Sciatic nerve (tissue), 2 donors: ENCODE measurements around the gene CHST15. TPM values are rescaled to one million over a fixed set of nuclear protein-coding genes. Genes with fewer than 3 reads are reported as not detected.

Experiments used
- ATAC-seq: fragments of 200-7000 bp; cut with Tn5 transposase; one replicate; pipeline ENCODE4 v1.9.1; 2020; ENCODE audit warnings: mild to moderate bottlenecking, moderate library complexity
- DNase-seq: peaks from one replicate; pipeline ENCODE4 v3.0.0-alpha.2; 2020; ENCODE audit warnings: low spot score
- intact Hi-C: fragments of 100-400 bp; cut with DNase I; formaldehyde crosslinking; loops from one replicate; pipeline ENCODE4 v1.14.2; 2022
- total RNA-seq: library from RNA; stranded (reverse); fragmentation: NEBNext Ultra II Directional; extraction: Animal tissue kit (Norgen Biotek cat#: 25700); gene quantifications from one replicate; pipeline ENCODE4 v1.2.1, GENCODE V29; 2021
- donor health status: DM: no; HTN: no; CAD: no.
- donor health status: DM: no; HTN: no; CAD: no.

CHST15 gene
- total RNA-seq, 1 donor from 2014 or later = 31.7 TPM

DNA sequence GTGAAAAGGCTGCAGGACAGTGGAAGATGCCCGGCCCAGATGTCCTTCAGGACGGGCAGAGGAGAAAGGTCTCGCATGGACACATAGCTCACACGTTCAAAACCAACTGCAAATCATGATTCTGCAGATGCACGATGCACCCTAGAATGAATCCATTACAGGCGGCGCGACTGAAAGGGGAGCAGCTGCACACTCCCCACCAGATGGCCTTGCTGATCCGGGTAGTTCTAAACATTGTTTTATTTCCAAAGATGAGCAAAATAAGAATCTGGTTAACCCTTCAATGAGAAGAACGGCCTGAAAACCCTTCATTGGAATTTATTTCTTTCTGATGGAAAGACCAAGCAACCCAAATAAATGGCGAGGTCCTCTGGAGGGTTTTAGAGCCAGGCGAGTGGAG, 33.8 kb downstream of the CHST15 start:
- ATAC-seq (no peak), DNase-seq (no peak)
- intact Hi-C loops = no loop called here

DNA sequence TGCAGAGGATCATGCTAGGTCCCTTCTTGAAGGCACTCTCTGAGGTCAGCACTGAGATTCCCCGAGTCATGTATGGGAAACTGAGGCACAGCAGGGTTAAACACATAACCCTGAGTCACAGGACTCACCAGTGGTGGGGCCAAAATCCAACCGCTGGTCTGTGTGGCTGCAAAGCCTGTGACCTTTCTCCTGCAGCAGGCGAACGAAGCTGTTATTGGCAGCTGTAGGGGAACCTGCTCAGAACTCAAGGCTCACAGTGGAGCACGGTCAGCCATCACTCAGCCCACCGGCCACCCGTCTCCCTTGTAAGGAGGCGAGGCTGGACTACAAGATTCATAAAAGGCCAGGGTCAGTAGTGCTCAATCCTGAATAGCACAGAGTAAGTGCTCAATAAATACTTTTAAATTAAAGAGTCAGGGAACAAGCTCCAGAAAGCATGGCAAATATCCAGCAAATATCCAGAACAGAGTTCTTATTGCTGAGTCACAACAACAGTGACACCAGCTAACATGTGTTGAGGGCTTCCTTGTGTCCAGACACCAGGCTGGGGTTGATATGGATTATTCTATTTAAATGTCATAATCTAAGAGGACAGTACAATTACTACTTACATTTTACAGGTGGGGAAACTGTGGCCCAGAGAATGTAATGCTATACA, 34.9 kb downstream of the CHST15 start:
- intact Hi-C loops = no loop called here
- ATAC-seq (no peak), DNase-seq (no peak)

GRCh38 chr10:124057601-124058000, 35.8 kb downstream of the CHST15 start:
- ATAC-seq (no peak), DNase-seq (no peak)
- intact Hi-C loops = no loop called here

DNA sequence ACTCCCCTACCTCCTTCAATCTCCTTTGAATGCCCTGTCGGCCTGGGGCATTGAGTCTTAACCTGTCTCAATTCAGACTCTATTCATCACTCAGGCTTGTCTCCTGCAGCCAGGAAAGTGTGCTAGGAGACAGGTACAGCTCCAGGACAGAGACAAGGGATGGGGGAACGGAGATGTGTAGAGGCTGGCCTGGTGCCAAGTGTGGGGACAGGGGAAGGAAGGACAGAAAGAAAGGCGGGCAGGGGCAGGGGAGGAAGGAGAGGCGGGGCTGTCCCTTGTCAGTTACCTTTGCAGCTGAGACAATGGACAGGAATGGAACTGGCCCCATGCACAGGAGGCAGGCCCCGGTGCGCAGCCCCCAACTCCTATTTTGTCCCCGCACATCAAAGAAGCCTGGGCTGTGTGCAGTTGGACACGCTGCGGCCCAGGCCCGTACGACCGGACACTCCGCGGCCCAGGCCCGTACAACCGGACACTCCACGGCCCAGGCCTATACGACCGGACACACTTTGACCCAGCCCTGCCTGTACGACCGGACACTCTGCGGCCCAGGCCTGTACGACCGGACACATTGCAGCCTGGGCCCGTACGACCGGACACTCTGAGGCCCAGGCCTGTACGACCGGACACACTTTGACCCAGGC, 36.9 kb downstream of the CHST15 start:
- DNase-seq (no peak), ATAC-seq (peak; percentile 26)
- intact Hi-C loops = no loop called here

GRCh38 chr10:124053971-124054370, 39.4 kb downstream of the CHST15 start:
- intact Hi-C loops = no loop called here
- ATAC-seq (no peak), DNase-seq (no peak)

GRCh38 chr10:124052561-124052960, 40.8 kb downstream of the CHST15 start:
- DNase-seq = no peak
- no peak for ATAC-seq
- intact Hi-C loops = no loop called here

DNA sequence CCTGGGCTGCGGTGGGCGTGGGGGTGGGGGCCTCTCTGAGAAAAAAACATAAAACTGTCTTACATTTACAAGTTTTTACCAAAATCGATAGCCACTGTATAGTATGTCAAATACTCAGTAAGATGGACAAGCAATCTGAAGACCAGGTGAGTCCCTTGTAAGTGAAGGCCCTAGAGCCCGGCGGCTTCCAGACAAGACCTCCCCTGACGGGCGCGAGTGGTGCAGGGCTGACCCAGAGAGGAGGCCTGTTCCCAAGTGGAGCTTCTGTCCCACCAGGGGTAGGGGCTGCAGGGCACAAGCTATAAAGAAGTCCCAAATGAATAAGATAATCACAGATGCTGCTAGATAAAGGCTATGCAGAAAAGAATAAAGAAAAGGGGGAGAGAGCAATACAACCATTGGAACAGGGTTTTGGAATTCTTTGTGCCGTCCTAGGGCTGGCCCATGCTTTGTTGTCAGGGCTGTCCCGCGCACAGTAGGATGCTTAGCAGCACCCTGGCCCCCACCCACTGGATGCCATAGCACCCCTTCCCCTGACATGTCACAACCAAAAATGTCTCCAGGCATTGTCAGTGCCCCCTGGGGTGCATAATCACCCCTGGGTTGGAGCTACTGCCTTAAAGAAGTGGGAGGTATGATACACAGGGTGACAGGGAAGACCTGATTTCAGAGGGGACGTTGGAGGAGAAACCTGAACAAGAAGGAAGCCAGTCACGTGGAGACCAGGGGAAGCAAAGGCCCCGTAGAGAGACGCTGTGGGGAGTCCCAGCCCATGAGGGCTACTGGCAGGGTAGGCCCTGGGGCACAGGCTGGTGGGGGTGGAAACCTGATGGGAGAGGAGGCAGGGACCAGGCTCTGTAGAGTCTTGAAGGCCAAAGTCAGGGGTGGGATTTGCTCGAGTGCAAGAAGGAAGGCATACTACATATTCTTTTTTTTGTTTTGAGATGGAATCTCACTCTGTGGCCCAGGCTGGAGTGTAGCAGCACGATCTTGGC, 43.1 kb downstream of the CHST15 start:
- intact Hi-C loops = no loop called here
- DNase-seq (no peak), ATAC-seq (no peak)

DNA sequence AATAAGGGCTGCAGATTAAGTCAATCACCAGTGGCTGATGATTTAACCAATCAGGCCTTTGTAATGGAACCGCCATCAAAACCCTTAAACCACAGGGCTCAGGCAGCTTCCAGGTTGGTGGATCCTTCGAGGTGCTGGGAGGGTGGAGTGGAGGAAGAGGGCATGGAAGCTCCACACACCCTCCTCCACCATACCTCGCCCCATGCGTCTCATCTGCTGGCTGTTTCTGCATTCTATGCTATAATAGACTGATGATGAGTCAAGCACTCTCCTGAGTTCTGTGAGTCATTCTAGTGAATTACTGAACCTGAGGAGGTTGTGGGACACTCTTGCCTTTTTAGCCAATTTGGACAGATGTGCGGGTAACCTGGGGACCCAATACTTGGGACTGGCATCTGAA, 43.9 kb downstream of the CHST15 start:
- intact Hi-C loops = no loop called here
- DNase-seq (no peak), ATAC-seq (no peak)

GRCh38 chr10:124048371-124049290, 44.8 kb downstream of the CHST15 start:
- intact Hi-C loops = no loop called here
- no peak for DNase-seq
- peak; percentile 91 for ATAC-seq

- DNase-seq (no peak), ATAC-seq (no peak)
- intact Hi-C loops = no loop called here
Observed at GRCh38 chr10:124047427-124048152, 45.8 kb downstream of the CHST15 start.

DNA sequence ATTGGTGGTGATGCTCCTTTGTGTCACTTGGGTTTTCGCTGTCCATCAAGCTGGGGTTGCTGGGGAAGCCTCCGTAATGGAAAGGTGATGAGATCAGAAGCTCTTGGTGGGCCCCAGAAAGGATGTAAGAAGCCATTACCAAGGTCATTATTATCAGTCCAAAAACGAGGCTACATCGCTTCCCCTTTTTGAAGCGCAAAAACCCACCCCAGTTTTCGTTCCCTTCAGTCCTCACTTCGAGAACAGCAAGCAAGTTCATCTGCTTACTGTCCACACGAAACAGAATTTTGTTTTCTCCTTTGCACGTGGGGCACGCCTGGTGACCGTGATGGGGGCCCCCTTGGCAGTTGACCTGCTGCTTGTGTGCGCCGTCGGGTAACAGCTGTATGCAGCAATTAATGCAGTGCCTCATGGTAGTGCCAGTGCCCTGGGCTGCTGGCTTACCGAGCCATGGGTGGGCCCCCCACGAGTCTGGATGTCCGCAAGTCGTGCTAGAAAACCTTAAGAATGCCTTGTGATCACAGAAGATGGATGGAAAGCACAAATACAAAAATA, 47.5 kb downstream of the CHST15 start:
- intact Hi-C loops = no loop called here
- DNase-seq = no peak

GRCh38 chr10:124045276-124045675, 48.1 kb downstream of the CHST15 start:
- DNase-seq = no peak
- ATAC-seq = no peak
- intact Hi-C loops = no loop called here

More for the DNA sequence above, 47.5 kb downstream of the CHST15 start:
- ATAC-seq = no peak

- no peak for DNase-seq
- ATAC-seq = no peak
- intact Hi-C loops = no loop called here
Observed at GRCh38 chr10:124044143-124044862, 49.1 kb downstream of the CHST15 start.

- intact Hi-C loops = no loop called here
- DNase-seq = no peak
- ATAC-seq = no peak
Observed at GRCh38 chr10:124043310-124044142, 49.9 kb downstream of the CHST15 start.

DNA sequence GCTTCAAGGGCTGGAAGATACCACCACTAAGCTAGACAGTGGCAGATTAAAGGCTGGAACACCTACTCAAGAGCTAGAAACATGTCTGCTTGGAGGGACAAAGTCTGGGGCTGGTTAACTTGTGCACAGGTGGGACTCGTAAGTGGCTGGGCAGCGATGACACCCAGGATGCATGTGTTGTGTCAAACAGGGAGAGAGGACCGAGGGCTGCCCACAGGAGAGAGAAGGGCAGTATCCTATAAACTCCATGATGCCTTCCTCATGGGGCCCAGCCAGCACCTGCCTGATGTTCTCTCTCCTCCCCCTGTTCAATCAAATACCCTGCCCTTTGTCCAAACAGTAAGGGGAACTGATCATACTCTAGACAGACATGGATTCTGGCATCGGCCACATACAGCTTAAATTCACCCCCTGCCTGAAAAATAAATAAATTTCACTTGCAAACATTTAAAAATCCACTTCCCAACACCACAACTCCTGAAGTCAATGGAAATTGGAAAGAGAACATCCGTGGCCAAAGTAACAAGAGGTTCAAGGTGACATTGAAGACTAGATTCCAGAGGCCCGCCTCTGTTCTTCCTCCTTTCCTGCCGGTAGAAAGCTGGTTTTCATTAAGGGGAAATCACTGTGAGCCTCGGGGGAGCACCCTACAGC, 50.6 kb downstream of the CHST15 start:
- DNase-seq (no peak), ATAC-seq (no peak)
- intact Hi-C loops = no loop called here
